Measurements from ENCODE around the gene MCRIP1.

The MCRIP1 gene

GRCh38 chr17:81822996-81823819, 9.9 kb downstream of the MCRIP1 start:
- no peak for TF ChIP-seq CEBPB (IDR thresholded peaks at IDR 0.05)
- TF ChIP-seq FOXM1 (IDR thresholded peaks at IDR 0.05; ENCODE audit: borderline replicate concordance, low read depth), result no peak
- no peak for TF ChIP-seq MAX (IDR thresholded peaks at IDR 0.05)
- TF ChIP-seq REST (IDR thresholded peaks at IDR 0.05; ENCODE audit: low read depth), result no peak
- no peak for TF ChIP-seq TCF12 (IDR thresholded peaks at IDR 0.05; ENCODE audit: low read depth)
- TF ChIP-seq RAD21 (IDR thresholded peaks at IDR 0.05; ENCODE audit: low read depth), result no peak
- no peak for TF ChIP-seq EGR1 (IDR thresholded peaks at IDR 0.05)
- no peak for TF ChIP-seq ZBTB7A (IDR thresholded peaks at IDR 0.05; ENCODE audit: low read depth)
- no peak for TF ChIP-seq CREB1 (IDR thresholded peaks at IDR 0.05; ENCODE audit: low read depth)
- TF ChIP-seq TAF1 (IDR thresholded peaks at IDR 0.05; ENCODE audit: low read depth), result no peak
- TF ChIP-seq EP300 (IDR thresholded peaks at IDR 0.05; ENCODE audit: borderline replicate concordance), result no peak
- TF ChIP-seq NFIC (IDR thresholded peaks at IDR 0.05), result no peak
- no peak for TF ChIP-seq TEAD4 (IDR thresholded peaks at IDR 0.05)

- no peak for TF ChIP-seq EP300 (IDR thresholded peaks at IDR 0.05; ENCODE audit: borderline replicate concordance)
- TF ChIP-seq RAD21 (IDR thresholded peaks at IDR 0.05; ENCODE audit: low read depth), result no peak
- no peak for TF ChIP-seq CREB1 (IDR thresholded peaks at IDR 0.05; ENCODE audit: low read depth)
- no peak for TF ChIP-seq USF1 (IDR thresholded peaks at IDR 0.05)
These were observed 10.8 kb downstream of the MCRIP1 start for GRCh38 chr17:81822312-81822637.

- TF ChIP-seq TAF1 (IDR thresholded peaks at IDR 0.05; ENCODE audit: low read depth), result 0 out of 2 replicates have a peak, but pooled peaks have one; percentile 22
- TF ChIP-seq MAX (IDR thresholded peaks at IDR 0.05), result peak; percentile 38; the same call in 1 of the 2 replicates
- TF ChIP-seq RAD21 (IDR thresholded peaks at IDR 0.05; ENCODE audit: low read depth), result peak; percentile 47
- TF ChIP-seq USF1 (IDR thresholded peaks at IDR 0.05), result no peak
- 0 out of 2 replicates have a peak, but pooled peaks have one; percentile 28 for TF ChIP-seq ZBTB7A (IDR thresholded peaks at IDR 0.05; ENCODE audit: low read depth)
- TF ChIP-seq TCF12 (IDR thresholded peaks at IDR 0.05; ENCODE audit: low read depth), result peak; percentile 45; the same call in 1 of the 2 replicates
- TF ChIP-seq REST (IDR thresholded peaks at IDR 0.05; ENCODE audit: low read depth), result no peak
- peak; percentile 58 for TF ChIP-seq NFIC (IDR thresholded peaks at IDR 0.05)
These were observed 11.3 kb downstream of the MCRIP1 start for GRCh38 chr17:81821603-81822311.

GRCh38 chr17:81821147-81821546, 11.9 kb downstream of the MCRIP1 start:
- TF ChIP-seq FOXM1 (IDR thresholded peaks at IDR 0.05; ENCODE audit: borderline replicate concordance, low read depth) (no peak), EGR1 (IDR thresholded peaks at IDR 0.05) (no peak), TAF1 (IDR thresholded peaks at IDR 0.05; ENCODE audit: low read depth) (no peak), MAX (IDR thresholded peaks at IDR 0.05) (no peak)

- no peak for TF ChIP-seq FOXM1 (IDR thresholded peaks at IDR 0.05; ENCODE audit: borderline replicate concordance, low read depth)
These were observed 13.4 kb downstream of the MCRIP1 start for GRCh38 chr17:81819708-81820107.

GRCh38 chr17:81817758-81818147, 15.3 kb downstream of the MCRIP1 start:
- TF ChIP-seq TCF12 (IDR thresholded peaks at IDR 0.05; ENCODE audit: low read depth), result no peak
- no peak for TF ChIP-seq MAX (IDR thresholded peaks at IDR 0.05)
- TF ChIP-seq FOXM1 (IDR thresholded peaks at IDR 0.05; ENCODE audit: borderline replicate concordance, low read depth), result no peak
- no peak for TF ChIP-seq USF1 (IDR thresholded peaks at IDR 0.05)
- TF ChIP-seq CREB1 (IDR thresholded peaks at IDR 0.05; ENCODE audit: low read depth), result no peak
- TF ChIP-seq YY1 (IDR thresholded peaks at IDR 0.05; ENCODE audit: low read depth), result no peak
- no peak for TF ChIP-seq EP300 (IDR thresholded peaks at IDR 0.05; ENCODE audit: borderline replicate concordance)
- no peak for TF ChIP-seq TAF1 (IDR thresholded peaks at IDR 0.05; ENCODE audit: low read depth)

Measured in Ishikawa (cell line).